A673 (cell line): ENCODE results near the gene PPP1R37.

ENCODE experiments used
- EZH2 ChIP-seq: fragments of 200-600 bp; sonication (generic); IDR thresholded peaks from 2 replicates; pipeline ENCODE4 v1.6.1; 2017; ENCODE audit warnings: borderline replicate concordance, low read depth, mild to moderate bottlenecking, mixed read lengths, antibody characterized with exemption, low read length; ENCODE audit not compliant: poor library complexity, severe bottlenecking
- TF ChIP-seq, protein P1 (sequence below): fragments of 300-800, 200-600 bp; sonication (generic); conservative IDR thresholded peaks from 2 replicates; pipeline ENCODE4 v1.5.1; 2017; ENCODE audit warnings: low read depth, mild to moderate bottlenecking, antibody characterized with exemption, low read length, moderate library complexity, mixed read lengths

DNA sequence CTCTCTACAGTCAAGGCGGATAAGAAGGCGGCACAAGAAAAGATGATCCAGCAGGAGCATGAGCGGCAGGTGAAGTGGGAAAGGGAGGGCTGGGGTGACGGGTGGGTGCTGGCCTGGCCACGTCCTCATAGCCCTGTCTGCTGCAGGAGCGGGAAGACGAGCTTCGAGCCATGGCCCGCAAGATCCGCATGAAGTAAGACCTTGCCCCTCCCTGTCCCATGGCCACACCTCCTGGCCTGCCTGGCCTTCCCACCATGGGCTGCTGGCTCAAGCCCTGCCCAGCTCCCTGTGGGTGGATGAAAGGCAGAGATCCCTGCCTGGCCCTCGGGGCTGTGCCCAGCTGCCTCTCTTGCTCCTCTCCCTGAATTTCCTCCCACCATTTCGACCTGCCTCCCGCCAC lies 23.9 kb upstream of the PPP1R37 start:
- TF ChIP-seq, protein P1, sequence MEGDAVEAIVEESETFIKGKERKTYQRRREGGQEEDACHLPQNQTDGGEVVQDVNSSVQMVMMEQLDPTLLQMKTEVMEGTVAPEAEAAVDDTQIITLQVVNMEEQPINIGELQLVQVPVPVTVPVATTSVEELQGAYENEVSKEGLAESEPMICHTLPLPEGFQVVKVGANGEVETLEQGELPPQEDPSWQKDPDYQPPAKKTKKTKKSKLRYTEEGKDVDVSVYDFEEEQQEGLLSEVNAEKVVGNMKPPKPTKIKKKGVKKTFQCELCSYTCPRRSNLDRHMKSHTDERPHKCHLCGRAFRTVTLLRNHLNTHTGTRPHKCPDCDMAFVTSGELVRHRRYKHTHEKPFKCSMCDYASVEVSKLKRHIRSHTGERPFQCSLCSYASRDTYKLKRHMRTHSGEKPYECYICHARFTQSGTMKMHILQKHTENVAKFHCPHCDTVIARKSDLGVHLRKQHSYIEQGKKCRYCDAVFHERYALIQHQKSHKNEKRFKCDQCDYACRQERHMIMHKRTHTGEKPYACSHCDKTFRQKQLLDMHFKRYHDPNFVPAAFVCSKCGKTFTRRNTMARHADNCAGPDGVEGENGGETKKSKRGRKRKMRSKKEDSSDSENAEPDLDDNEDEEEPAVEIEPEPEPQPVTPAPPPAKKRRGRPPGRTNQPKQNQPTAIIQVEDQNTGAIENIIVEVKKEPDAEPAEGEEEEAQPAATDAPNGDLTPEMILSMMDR: no peak
- no peak for TF ChIP-seq EZH2
